GM21786 (cell line): ENCODE measurements around the gene SRGAP2C.
"Not testable (repeated sequence)": the region's sequence is repeated elsewhere in the genome, so short reads cannot be mapped to it uniquely, and the experiment has no call there.

ENCODE experiments used
- ATAC-seq: cut with Tn5 transposase; IDR thresholded peaks from one replicate; pipeline ENCODE4 v1.9.1; 2021; ENCODE audit not compliant: unreplicated experiment

Gene SRGAP2C

DNA sequence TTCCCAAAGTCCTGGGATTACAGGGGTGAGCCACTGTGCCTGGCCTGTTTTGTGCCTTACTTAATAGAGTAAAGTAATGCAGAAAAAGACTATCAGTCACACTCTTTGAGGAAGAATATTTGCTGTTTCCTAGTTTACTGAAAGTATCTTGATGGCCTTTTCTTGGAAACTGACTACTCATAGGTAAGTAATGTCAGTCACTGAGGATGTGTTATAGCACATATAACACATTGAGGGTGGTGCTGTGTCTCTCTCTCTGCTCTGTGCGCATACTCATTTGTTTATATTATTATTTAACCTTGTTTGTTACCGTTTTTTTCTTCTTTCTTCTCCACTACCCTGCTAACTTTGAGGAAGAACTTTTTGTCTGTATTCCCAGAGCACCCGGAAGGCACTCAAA lies 93.4 kb downstream of the SRGAP2C start:
- not testable (repeated sequence) for ATAC-seq

DNA sequence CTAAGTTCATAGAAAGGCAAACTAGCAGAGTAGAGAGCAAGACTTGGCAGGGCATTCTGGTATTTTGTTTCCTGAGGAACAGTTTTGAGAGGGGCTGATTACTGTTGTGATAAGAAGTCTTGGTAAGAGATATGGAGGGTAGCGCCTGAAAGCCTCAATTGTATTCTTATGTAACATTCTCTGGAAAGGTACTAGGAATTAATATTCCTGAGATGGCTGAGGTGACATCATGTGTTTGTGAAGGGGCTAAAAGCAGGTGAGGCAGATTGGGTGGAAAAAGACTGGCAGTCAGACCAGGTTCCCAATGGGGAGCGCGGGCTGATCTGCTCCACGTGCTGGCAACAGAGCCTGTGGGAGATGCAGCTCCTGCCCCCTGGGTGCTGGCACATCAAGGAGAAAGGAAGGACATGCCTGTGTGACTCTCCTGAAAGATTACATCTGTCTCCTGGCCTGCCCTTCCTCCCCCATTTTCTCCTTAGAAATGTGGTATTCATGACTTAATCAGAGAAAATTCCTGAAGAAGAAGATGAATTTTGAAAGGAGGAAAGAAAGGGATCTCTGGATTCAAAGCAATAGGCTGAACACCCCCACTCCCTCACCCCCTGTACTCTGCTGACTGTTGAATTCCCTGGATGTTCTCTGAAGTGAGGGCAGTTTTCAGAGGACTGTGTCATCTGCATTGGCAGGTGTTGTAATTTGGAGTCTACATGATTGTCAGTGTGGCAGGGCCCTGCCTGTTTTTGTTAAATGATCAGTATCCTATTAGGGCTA lies 94.2 kb downstream of the SRGAP2C start:
- ATAC-seq, result not testable (repeated sequence)

DNA sequence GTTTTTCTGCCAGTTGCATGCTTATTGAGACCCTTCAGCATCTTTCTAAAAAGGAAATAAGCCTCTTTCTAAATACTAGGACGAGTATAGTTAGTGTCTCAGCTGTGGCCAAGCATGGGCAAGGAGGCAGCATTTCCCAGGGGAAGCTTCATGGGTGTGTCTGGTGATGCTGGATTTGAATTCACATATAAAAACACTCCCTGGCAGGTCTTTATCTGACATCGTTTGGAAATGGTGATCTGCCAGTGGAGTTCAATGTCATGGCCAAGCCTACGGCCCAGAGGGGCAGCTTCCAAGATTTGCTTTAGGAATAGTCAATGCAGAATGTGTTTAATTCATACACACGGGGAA lies 94.7 kb downstream of the SRGAP2C start:
- ATAC-seq, result not testable (repeated sequence)

GRCh38 chr1:121280699-121281317 lies 96.0 kb downstream of the SRGAP2C start:
- ATAC-seq, result not testable (repeated sequence)

GRCh38 chr1:121281480-121281879 lies 96.7 kb downstream of the SRGAP2C start:
- ATAC-seq, result not testable (repeated sequence)

DNA sequence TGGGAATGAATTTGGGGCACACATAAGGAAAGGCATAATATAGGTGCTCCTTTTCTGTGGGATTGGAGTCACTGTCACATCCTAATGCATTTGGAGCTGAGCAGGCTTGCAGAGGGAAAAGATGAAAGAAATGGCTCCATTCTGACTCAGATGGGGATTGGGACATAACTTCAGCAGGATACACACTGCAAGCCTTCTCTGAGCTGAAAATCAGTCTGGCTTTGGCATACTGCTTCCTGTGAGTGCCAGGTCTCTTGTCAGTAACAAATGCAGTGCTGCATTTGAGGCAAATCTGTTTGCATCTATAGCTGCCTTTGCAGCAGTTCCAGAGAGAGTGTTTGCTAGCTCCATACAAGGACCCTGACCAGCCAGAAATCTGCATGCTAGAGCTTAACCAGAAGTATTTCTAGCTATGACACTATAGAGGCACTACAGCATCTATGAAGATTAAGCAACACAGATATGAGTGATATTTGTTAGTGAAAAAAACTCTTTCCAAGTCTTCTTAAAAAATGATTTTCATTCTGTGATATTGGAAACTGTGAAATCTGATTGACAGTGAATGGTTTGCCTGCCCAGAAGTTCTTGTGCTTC lies 98.9 kb downstream of the SRGAP2C start:
- not testable (repeated sequence) for ATAC-seq

DNA sequence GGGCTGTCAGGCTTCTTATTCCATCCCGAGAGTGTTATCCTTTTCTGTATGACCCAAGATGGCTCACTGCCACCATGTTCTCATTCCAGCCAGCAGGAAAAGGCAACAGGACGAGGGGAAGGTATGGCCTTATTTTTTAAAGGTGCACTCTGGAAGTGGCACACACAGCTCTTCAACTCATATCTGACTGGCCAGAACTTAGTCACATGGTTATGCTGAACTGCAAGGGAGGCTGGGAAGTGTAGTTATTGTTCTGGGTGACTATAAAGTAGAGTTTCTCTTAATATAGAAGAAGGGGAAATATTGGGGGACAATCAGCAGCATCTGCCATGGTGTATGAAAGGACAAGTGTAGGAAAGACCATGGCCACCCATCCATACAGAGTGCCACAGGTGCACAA lies 107.8 kb downstream of the SRGAP2C start:
- not testable (repeated sequence) for ATAC-seq

- ATAC-seq, result not testable (repeated sequence)
These were observed 108.8 kb downstream of the SRGAP2C start for GRCh38 chr1:121293263-121294204.

DNA sequence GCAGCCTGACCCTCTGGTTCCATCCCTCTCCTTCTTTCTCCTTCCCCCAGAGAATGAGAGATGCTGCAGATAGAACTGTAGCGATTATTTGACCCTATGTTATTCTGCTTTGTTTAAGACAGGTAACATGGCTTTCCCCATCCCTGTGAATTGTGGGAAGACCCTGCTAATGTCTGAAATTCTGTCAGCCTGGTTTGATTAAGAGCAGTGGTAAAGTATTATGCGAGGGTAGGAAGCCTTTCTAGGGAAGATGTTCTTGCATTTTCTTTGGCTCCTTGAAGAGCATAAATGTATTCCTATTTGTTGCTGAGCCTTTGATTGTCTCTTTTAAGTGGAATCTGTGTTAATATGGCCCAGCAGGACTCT lies 109.4 kb downstream of the SRGAP2C start:
- ATAC-seq, result not testable (repeated sequence)

DNA sequence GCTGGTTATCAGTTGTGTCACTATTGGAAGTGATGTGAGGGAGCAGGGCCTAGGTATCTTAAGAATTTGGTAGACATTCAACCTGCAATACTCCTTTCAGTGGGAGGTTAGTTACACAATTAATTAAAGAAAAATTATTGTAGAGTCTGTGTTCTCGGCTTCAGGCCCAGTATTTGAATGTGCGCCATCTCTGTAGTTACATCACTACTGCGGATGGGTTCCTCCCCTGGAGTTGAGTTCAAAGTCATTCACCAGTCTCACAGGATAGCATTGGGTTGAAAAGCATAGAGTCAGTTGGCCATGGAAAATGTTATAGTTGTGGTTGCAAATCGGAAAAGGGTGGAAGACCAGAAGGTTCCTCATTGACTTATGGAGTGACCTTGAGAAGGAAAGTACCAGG lies 111.8 kb downstream of the SRGAP2C start:
- not testable (repeated sequence) for ATAC-seq

- not testable (repeated sequence) for ATAC-seq
These were observed 113.8 kb downstream of the SRGAP2C start for GRCh38 chr1:121298529-121298928.

- not testable (repeated sequence) for ATAC-seq
These were observed 114.9 kb downstream of the SRGAP2C start for GRCh38 chr1:121299514-121300149.

DNA sequence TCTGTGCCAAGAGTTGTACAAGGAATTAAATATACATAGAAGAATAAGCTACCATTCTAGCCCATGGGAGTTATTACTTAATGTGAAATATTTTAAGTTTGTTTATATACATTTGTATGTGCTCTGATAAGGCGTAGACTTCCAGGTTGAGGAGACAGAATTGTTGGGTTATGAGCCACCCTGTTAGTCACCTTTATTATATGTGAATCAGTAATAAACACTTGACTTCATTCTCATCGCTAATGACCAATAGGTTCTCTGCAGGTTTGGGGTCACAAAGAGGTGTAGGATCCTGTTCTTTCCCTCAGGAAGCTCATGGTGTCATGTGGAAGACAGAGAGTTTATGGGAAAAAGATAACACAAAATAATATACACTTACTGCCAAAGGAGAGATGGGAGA lies 117.1 kb downstream of the SRGAP2C start:
- not testable (repeated sequence) for ATAC-seq

DNA sequence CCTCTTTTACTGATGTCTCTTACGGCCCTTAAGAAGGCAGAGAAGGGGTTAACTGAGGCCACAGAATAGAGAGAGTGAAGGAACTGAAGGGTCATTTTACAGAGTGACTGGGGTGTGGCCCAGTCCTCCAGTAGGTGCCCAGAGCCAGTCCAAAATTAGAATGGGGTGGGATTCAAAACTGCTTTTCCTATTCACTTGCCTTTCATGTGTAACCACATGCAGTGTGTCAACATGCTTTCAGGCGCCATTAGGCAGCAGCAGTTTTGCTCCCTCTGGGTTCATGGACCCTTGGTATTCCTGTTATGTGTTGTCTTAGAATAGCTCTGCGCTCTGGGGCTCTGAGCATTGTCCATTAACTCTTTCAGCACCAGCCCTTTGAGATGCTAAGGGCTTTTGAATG lies 123.0 kb downstream of the SRGAP2C start:
- ATAC-seq, result not testable (repeated sequence)

- ATAC-seq, result not testable (repeated sequence)
These were observed 130.7 kb downstream of the SRGAP2C start for GRCh38 chr1:121315509-121315908.

- not testable (repeated sequence) for ATAC-seq
These were observed 131.3 kb downstream of the SRGAP2C start for GRCh38 chr1:121316081-121316480.

DNA sequence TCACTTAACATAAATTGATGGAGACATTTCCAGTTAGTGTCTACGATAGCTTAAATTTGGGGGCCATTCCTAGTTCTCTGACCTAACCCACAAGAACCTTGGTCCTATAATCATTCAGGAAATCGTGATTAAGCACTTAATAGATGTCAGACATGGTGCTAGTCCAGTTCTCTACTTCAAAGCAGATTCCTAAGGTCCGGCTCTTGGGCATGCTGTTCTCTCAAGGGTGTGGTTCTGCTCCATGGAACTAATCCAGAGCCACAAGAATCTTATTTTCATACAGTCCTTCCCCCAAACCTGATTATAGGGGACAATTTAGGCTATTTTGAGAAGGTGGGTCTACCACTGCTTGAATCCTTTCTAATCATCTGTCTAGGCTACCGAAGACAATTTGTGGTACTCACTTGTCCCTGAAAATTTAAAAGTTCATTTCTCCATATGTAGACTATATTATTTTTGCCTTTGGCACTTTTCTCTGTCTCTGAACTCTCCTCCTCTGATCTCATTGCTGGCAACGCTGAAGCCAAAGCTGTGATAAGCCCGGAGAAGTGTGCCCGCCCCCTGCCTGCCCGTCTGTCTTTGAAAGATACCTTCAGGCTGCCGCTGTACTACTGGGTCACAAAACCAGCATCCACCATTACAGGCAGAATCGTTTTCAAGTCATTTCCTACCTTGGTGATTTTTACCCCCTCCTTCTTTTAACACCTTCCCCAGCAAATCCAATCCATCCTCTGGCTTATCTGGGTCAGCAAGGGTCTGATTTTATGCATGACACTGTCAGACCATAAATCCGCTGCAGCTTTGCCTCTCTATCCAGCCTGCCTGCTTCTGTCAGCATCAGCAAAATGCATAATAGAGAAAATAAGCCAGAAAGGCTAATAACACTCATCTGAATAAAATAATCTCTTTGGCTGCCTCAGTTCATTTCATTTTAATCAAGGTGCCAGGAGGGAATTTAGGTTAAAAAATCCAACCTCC lies 133.0 kb downstream of the SRGAP2C start:
- ATAC-seq, result not testable (repeated sequence)

GRCh38 chr1:121318687-121319086 lies 133.9 kb downstream of the SRGAP2C start:
- not testable (repeated sequence) for ATAC-seq

DNA sequence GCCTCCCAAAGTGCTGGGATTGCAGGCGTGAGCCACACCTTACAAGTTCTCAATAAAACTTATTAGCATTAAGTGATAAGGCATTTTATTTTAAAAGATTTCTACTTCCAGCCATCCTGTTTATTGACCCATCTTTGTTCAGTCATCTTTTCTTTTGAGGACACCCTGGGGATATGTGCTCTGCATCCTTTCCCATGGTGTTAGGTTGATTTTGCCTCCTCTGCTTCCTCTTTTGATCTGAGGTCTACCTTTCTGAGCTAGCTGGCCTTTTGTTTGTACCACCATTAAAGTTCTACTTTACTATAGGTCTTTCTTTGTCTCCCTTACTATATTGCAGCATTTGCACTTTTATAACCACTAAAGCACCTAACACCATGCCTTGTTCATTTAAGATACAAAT lies 136.9 kb downstream of the SRGAP2C start:
- ATAC-seq, result not testable (repeated sequence)
